GM18507 (cell line): ENCODE data around the gene NOXRED1.
"Not testable (repeated sequence)": the region's sequence is repeated elsewhere in the genome, so short reads cannot be mapped to it uniquely, and the experiment has no call there.

Experiments used
- DNase-seq: peaks from one replicate; pipeline ENCODE4 v3.0.0; 2011; ENCODE audit warnings: low read depth; ENCODE audit not compliant: insufficient read length; ENCODE audit errors: extremely low spot score
- FAIRE-seq: peaks from 2 replicates; lab custom pipeline; 2011; peaks lifted over from hg19 to GRCh38; lab: Jason Lieb, UNC

The NOXRED1 gene

DNA sequence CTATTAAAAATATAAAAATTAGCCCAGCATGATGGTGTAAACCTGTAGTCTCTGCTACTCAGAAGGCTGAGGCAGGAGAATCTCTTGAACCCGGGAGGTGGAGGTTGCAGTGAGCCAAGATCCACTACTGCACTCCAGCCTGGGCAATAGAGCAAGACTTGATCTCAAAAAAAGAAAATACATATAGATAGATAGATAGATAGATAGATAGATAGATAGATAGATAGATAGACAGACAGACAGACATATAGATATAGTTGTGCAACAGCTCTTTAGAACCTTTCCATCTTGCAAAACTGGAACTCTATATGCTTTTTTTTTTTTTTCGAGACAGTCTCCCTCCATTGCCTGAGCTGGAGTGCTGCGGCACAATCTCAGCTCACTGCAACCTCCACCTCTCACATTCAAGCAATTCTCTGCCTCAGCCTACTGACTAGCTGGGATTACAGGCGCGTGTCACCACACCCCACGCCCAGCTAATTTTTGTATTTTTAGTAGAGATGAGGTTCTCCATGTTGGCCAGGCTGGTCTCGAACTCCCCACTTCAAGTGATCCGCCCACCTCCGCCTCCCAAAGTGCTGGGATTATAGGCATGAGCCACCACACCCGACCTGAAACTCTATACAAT lies 7.8 kb downstream of the NOXRED1 start:
- not testable (repeated sequence) for DNase-seq, FAIRE-seq

DNA sequence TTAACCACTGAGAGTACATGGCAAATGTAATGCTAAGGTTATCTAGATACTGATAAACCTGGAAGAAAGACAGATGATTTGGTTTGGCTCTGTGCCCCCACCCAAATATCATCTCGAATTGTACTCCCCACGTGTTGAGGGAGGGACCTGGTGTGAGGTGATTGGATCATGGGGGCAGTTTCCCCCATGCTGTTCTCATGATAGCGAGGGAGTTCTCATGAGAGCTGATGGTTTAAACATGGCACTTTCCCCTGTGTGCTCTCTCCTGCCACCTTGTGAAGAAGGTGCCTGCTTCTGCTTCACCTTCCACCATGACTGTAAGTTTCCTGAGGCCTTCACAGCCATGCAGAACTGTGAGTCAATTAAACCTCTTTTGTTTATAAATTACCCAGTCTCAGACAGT lies 14.2 kb downstream of the NOXRED1 start:
- no peak for DNase-seq
- no peak for FAIRE-seq

DNA sequence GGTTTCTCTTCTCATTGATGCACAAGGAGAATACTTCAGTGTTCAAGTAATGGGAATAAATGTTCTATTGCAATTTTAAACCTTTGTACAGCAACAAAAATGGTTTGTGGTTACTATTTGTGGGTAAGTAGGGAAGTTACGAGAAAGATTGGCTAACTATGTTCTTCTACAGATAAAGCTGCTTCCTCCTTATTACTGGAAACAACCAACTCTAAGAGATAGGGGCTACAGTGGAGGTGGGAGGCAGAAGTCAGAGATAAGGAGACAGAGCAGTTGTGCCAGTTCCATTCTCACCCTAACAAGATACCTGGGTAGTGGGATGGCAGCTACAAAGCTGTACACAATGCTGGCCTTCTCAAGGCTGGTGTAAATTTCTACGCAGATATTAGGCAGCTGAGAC lies 16.2 kb downstream of the NOXRED1 start:
- FAIRE-seq (no peak), DNase-seq (no peak)

DNA sequence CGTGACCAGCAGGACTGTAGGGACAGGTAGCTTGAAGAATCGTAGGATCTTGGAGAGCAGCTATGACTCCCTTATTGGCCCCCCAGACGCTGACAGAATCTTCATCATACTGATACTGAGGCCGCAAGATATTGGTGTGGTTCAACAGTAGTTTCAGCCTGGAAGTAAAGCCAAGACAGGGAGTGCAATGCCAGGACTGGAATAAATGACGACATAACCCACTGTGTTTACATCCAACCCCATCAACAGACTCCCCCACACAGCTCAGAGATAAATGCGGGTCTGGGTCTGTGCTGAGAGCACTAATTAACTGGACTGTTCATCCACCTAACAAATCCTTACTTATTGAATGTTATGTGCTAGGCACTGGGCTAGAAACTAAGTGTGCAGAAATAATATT lies 16.6 kb downstream of the NOXRED1 start:
- no peak for FAIRE-seq
- no peak for DNase-seq

DNA sequence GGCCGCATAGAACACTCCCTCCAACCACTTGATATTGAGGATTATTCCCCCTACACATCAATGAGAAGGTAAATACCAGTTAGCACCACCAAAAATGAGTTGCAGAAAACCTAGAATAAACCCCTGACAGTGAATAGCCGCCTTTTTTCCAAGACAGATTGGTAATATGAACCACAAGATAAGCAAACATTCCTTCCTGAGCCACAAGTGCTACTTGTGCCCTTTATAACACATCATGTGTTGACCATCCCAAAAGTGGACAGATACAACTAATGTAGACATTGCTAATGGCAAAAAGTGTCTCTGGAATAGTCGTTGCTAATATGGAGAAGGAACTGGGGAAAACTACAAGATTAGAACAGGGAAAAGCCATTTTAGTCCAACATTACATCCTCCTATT lies 17.2 kb downstream of the NOXRED1 start:
- DNase-seq, result no peak
- FAIRE-seq, result no peak

DNA sequence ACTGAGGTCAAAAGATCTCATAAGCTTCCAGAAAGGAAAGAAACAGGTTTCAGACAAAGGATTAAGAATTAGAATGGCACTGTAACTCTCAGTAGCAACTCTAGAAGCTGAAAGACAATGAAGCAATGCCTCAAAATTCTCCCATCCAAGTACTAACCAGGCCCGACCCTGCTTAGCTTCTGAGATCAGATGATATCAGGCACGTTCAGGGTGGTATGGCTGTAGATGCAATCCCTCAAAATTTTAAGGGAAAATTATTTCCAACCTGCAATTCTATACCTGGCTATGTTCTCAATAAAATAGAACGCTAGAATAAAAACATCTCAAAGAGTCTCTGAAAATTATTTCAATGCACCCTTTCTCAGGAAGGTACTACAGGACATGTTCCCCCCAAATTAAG lies 19.6 kb downstream of the NOXRED1 start:
- DNase-seq, result no peak
- FAIRE-seq, result no peak

DNA sequence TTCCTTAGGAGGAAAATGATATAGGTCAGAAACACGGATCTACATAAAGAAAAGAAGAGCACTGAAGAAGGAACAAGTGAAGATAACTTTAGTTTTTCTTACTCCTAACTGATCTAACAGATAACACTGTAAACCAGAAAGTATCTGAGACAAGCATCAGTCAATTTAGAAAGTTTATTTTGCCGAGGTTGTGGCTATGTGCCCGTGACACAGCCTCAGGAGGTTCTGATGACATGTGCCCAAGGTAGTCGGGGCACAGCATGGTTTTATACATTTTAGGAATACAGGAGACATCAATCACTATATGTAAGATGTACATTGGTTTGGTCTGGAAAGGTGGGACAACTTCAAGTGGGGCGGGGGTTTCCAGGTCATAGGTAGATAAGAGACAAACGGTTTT lies 23.1 kb downstream of the NOXRED1 start:
- DNase-seq, result no peak
- no peak for FAIRE-seq

DNA sequence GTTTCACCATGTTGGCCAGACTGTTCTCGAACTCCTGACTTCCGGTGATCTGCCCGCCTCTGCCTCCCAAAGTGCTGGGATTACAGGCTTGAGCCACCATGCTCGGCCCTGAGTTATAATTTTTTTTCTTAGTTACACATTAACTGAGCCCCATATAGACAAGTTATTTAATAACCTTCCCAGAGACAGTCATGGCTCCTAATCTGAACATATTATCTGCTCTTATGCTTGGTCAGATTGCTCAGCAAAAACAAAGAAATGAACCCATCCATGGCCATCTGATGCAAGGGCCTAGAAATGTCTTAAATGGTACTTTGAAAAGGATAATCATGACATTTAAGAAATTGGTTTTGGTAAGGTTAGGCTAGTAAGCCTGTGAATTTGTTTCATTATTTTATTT lies 33.1 kb downstream of the NOXRED1 start:
- no peak for FAIRE-seq
- no peak for DNase-seq

DNA sequence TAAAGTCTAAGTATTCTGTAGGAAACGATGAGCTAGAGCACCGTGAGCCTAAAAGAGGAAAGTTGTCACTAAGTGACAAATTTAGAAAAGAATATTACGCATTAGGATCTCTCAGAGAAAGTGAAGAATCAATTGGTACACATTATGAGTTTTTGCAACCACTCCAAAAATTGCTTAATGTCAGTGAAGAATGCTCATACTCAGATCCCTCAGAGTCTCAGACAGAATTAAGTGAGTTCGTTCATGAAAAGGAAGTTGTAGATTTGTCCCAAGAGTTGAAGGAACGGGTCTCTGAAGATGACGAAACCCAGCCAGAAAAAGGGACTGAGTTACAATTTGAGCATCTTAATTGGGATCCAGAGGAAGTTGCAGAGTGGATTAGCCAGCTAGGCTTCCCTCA lies 44.6 kb downstream of the NOXRED1 start:
- DNase-seq, result no peak
- no peak for FAIRE-seq

DNA sequence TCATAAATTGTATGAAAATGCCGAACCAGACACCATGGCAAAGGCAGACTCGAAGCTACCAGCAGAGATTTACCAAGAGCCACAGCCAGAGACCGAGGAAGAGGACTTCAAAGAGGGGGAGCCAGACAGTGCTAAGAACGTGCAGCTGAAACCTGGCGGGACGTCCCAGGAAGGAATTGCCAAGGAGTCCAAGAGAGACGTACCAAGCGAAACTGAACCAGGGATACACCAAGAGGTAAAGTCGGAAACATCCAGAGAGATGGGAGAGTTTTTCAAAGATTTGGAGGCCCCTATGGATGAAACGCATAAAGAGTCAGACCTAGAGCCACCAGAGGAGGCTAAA lies 45.9 kb downstream of the NOXRED1 start:
- FAIRE-seq, result no peak

DNA sequence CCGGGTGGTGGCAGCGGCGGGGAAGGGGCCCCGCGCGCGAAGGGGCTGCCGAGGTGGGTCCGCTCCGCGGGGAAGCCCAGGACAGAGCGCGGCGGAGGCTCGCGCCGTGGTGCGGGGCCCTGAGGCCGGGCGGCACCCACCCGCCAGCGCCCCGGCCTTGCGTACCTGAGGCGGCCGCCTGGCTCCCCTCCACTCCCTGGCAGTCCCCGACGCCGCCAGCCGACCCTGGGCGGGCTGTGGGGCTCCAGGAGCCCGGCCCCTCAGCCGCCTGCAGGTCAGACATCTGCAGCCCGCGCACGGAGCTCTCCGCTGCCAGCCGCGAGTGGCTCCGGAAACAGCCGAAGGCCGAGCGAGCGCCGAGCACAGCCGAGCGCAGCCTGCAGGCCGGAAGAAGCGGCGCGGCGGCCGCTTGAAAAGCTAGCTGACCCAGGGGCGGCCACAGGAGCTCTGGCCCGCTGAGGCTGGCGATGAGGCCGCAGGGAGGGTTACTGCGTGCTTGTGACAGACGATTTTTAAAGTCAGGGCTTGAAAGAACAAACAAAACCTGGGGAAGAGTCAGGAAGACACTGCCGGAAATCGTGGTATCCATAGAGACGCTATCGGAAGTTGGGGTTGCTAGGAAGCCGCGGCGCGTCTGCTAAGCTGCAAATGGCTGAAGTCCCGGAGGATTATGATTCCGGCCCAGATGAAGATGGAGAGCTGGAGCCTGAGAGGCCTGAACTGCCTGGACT lies 46.4 kb downstream of the NOXRED1 start, which contains the start of the genes SAMD15 and TMED8:
TSS of gene SAMD15 (plus strand) at position 609 of the 731 bp plus-strand sequence. CDS start at position 649, 40 bp downstream.
TSS of gene TMED8 (minus strand) at position 324 of the 731 bp plus-strand sequence. CDS start at position 283, 41 bp downstream.
- FAIRE-seq (peak; percentile 93), DNase-seq (peak; percentile 81)

More for the DNA sequence above, 45.9 kb downstream of the NOXRED1 start:
- no peak for DNase-seq

DNA sequence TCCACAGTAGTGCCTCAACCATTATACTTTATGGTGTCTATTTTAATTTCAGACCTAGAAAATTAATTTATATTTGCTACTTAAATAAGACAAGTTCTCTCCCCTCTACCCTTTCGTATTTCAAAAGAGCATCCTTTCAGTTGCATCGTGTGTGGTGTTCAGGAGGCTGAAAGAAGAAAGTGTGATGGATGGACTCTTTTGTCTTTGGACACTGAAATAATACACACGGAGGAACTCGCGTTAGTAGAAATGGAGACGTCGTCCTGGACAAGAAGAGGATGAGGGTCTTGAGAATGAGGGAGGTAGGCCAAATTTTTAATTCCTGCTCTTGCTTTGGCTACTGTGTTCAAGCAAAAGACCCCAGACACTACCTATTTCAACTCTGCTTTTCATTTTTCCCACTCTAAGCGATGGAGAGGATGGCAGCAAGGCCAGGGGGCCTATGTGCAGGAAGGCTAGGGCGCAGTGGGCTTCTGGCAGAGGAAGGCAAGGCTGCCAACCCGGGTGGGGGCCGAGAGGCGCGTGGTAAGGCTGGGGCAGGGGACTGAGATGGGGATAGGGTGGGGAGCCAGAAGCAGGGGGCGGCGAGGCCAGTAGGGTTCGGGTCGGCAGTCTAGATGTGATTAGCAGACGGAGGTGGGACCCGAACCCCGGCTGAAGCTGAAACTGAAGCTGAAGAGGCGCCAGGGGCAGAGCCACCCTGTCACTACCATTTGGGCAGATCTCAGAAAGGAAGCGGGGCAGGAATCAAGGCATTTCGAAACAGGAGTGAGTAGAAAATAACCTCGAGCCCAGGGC lies 47.2 kb downstream of the NOXRED1 start:
- FAIRE-seq, result peak; percentile 45
- DNase-seq, result no peak

DNA sequence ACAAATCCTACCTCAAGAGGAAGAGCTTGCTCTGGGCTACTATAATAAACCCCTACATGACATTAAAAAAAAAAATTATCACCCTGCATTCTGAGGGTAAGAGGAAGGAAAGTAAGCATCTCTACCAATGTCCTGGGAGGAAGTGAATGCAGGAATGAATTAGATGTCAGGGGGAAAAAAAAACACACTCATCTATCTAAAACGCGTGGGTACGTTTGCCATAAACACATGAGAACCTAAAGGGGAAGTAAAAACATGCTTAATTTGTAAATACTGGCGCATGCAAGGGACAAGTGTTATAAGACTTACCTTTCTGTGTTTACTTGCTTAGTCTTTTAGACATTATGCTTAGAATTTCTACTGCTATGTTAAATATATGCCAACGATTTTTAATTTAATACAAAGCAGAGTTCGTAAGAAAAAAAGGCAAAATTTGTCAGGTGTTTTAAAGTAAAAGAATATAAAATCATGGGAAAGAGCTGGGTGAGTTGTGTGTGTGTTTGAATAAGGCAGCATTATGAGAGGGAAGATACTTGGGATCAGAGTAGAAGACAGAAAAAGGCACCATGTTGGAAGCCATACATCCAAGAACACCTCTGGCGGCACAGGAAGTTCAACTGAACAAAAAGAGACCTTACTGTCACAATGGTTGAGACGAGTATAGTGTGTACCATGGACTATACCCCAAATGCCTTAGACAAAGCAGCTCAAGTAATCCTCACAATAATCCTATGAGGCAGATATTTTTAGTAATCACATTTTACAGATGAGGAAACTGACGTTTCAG lies 48.0 kb downstream of the NOXRED1 start:
- FAIRE-seq (peak; percentile 73), DNase-seq (no peak)

DNA sequence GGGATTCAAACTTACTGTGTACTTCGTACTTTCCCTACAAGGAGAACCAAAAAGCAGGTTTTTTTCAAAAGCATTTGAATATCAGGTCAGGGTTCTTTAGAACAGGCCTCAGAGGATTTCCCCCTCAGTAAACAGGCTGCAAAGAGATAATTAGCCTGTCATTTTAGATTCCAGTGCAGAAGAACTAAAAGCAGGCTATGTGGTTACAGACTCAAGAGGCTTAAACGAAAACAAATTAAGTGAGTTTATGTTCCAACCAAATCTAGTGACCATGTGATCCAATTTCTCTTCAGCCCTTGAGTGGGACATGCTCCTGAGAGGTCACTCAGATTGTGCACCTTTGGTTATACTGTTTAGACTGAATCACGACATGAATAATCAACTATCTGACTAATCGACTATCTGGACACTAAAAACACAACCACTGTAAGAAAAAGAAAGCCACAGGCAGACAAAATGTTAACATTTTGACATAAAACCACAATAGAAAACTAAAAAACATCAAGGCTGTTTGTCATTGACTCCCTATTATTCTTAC lies 51.0 kb downstream of the NOXRED1 start:
- DNase-seq (no peak), FAIRE-seq (peak; percentile 89)

DNA sequence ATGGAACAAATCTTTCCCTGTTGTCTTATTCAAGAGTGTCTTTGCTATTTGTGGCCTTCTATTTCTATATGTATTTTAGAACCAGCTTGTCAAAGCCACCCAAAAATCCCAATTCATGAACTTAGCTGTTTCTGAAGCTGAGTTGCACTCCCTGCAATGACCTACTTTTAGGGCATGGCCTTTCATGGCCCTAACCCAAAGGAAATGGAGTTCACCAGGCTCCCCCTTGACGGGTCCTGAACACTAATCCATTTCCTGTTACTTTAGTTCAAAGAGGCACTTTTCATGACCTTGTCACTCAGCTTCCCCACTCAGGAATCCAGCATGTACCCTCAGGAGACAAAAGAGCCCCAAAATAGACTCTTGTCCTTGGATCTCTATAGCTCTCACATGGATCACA lies 54.0 kb downstream of the NOXRED1 start:
- FAIRE-seq, result no peak

DNA sequence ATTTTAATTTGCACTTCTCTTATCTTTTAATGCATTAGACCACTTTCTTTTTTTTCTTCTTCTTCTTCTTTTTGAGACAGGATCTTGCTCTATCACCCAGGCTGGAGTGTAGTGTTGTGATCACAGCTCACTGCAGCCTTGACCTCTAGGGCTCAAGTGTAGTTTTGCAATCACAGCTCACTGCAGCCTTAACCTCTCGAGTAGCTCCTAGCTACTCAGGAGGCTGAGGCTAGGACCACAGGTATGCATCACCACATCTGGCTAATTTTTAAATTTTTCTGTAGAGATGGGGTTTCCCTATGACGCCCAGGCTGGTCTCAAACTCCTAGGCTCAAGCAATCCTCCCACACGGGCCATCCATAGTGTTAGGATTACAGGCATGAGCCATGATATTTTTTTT lies 59.2 kb downstream of the NOXRED1 start:
- peak; percentile 48 for FAIRE-seq
- no peak for DNase-seq

More for the DNA sequence above, 54.0 kb downstream of the NOXRED1 start:
- no peak for DNase-seq

DNA sequence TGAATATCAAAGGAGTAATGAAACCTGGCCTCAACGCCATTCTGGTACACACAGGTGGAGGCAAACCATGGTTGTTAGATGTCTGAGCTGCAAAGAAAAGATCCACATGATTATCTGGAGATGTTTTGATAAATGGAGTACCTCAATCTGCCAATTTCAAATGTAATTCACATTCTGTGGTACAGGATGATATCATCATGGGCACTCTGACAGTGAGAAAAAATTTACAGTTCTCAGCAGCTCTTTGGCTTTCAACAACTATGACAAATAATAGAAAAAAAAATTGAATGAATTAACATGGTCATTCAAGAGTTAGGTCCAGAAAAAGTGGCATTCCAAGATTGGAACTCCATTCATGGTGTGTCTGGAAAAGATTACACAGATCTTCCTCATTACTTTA lies 63.7 kb downstream of the NOXRED1 start:
- DNase-seq, result no peak
- FAIRE-seq, result no peak

DNA sequence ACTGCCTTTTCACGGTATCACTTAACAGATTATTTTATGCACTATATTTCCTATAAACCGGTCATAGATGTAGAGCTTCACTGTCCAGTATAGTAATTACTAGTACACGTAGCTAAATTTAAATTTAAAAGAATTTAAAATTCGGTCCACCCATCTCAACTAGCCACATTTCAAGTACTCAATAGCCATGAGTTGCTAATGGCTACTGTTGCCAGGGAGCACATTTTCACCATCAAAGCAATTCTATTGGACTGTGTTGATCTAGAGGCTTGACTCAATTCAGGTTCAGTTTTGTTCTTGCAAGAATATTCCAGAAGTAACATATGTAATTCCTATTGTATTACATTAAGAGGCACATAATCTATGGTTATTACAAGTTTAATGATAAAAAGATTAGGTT lies 66.4 kb downstream of the NOXRED1 start:
- FAIRE-seq, result no peak
- DNase-seq, result no peak

DNA sequence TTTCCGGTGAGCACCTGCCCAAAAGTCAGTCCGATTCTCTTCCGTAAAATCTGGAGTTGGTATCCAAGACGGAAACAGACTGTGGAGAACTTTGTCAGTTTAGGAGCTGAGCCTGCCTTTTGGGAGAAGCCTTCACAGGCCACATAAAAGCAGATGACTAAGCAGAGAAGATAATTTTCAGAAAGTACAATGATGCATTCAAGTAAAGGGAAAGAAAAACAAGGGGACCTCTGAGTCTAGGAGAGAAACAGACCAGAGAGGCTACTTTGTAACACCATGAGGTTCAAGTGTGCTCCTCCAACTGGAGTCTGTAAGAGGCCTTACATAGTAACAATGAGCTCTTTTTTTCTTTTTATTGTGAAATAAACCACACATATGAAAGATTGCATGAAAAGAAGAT lies 67.5 kb downstream of the NOXRED1 start:
- DNase-seq (no peak), FAIRE-seq (no peak)
